ENCODE data around the gene KIF12.

The KIF12 gene

GRCh38 chr9:114076237-114077161 lies 22.6 kb downstream of the KIF12 start:
- no peak for TF ChIP-seq CTCF (IDR thresholded peaks at IDR 0.05)
- Histone ChIP-seq H3K36me3 (no peaks in the 10 kb centered on the region), H3K4me1 (ENCODE audit: control insufficient read depth in 1 of 2, insufficient read depth in 1 of 2, low read depth in 1 of 2, low read length in 1 of 2) (no peaks in the 10 kb centered on the region), H3K4me3 (ENCODE audit: low read depth in 1 of 2, low read length in 1 of 2) (no peak overlapping the region), H3K27me3 (peaks cover 22% of the 10 kb centered on the region), H3K9me3 (no peaks in the 10 kb centered on the region), H3K27ac (no peak overlapping the region)

- Histone ChIP-seq H3K27me3 (peaks cover 22% of the 10 kb centered on the region), H3K27ac (no peak overlapping the region), H3K4me1 (ENCODE audit: control insufficient read depth in 1 of 2, insufficient read depth in 1 of 2, low read depth in 1 of 2, low read length in 1 of 2) (no peaks in the 10 kb centered on the region), H3K36me3 (no peaks in the 10 kb centered on the region), H3K9me3 (no peaks in the 10 kb centered on the region), H3K4me3 (ENCODE audit: low read depth in 1 of 2, low read length in 1 of 2) (no peak overlapping the region)
- no peak for TF ChIP-seq CTCF (IDR thresholded peaks at IDR 0.05)
Observed at GRCh38 chr9:114075602-114076001, 23.5 kb downstream of the KIF12 start.

DNA sequence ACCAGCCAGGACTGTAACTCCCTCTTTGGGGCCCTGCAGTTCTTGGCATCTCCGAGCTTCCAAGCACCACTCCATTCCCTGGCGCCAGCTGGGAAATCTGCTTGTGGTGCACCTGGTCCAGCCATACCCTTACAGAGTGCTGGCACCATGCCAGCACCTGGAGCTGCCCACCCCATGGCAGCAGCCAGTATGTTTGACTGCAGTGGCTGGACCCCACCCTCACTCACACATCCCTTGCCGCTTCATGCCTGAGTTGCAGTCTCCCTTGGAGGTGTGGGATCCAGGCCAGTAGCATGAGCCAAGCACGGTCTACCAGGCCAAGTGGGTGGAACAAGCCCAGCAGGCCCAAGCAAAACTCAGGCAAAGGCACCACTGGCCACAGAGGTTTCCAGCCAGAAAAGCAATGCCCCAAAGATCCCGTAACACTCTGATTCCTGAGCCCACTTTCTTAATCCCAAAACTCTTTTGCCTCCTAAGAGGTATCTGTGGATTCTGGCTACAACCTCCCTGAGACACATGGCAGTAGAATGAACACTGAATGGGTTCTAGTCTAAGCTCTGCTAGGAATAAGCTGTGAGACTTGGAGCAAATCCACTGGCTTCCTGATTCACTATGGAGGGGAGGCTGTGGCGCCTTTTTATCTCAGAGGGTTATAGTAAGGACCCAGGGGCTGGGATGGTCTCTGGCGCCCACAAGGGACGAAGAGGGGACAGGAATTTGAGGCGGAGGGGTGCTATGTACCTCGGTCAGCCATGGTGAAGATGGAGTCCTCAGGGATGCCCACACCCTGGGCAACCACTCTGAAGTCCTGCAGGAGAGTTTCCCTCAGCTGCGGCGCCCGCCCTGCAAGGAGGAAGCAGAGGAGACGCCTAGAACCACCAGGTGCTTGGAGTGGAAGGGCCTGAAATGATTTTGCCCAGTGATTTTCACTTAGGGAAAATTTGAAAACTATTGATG lies 26.6 kb downstream of the KIF12 start:
- H3K4me3 ChIP-seq (ENCODE audit: low read depth in 1 of 2, low read length in 1 of 2) = no peak overlapping the region
- H3K9me3 ChIP-seq = no peaks in the 10 kb centered on the region
- no peaks in the 10 kb centered on the region for H3K36me3 ChIP-seq
- no peak overlapping the region for H3K27ac ChIP-seq
- peaks cover 22% of the 10 kb centered on the region for H3K27me3 ChIP-seq
- no peak for TF ChIP-seq CTCF (IDR thresholded peaks at IDR 0.05)
- H3K4me1 ChIP-seq (ENCODE audit: control insufficient read depth in 1 of 2, insufficient read depth in 1 of 2, low read depth in 1 of 2, low read length in 1 of 2) = no peaks in the 10 kb centered on the region

DNA sequence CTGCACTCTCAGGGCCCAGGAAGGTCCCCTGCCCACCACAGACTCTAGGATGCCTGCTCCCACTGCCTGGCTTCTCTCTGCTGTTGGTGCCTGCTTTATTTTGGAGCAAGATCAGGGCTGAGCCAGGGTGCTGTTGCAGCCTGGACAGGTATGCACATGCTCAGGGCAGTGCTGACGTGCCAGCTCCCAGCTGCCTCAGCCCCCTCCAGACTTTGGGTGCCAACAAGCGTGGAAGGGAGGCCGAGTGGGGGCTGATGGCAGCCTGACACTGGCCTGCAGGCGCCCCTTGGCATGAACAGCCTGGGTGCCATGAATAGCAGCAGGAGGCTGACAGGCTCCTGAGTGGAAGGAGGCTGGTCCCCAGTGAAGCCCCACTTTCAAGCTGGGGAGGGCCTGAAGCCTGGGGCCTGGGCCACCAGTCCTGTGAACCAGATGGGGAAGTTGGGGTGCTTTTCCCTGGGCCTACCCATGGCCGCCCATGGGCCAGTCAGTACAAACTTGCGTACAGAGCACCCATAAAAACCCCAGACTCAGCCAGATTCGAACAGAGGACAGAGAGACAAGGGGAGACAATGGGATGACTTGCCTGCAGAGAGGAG lies 27.8 kb downstream of the KIF12 start:
- no peaks in the 10 kb centered on the region for H3K9me3 ChIP-seq
- no peak for TF ChIP-seq CTCF (IDR thresholded peaks at IDR 0.05)
- peaks cover 16% of the 10 kb centered on the region for H3K27me3 ChIP-seq
- no peaks in the 10 kb centered on the region for H3K36me3 ChIP-seq
- no peak overlapping the region for H3K4me3 ChIP-seq (ENCODE audit: low read depth in 1 of 2, low read length in 1 of 2)
- H3K27ac ChIP-seq = no peak overlapping the region
- H3K4me1 ChIP-seq (ENCODE audit: control insufficient read depth in 1 of 2, insufficient read depth in 1 of 2, low read depth in 1 of 2, low read length in 1 of 2) = no peaks in the 10 kb centered on the region
